Cardiac atrium fibroblast (primary cell): ENCODE results near the gene STON2. TPM values are rescaled to one million over a fixed set of nuclear protein-coding genes. Genes with fewer than 3 reads are reported as not detected.

Experiments used
- total RNA-seq: library from RNA; depleted of rRNA; stranded (reverse); fragments of >200 nt; gene quantifications from 2 replicates; pipeline ENCODE4 v1.2.3, GENCODE V29; 2015

STON2 gene, protein sequence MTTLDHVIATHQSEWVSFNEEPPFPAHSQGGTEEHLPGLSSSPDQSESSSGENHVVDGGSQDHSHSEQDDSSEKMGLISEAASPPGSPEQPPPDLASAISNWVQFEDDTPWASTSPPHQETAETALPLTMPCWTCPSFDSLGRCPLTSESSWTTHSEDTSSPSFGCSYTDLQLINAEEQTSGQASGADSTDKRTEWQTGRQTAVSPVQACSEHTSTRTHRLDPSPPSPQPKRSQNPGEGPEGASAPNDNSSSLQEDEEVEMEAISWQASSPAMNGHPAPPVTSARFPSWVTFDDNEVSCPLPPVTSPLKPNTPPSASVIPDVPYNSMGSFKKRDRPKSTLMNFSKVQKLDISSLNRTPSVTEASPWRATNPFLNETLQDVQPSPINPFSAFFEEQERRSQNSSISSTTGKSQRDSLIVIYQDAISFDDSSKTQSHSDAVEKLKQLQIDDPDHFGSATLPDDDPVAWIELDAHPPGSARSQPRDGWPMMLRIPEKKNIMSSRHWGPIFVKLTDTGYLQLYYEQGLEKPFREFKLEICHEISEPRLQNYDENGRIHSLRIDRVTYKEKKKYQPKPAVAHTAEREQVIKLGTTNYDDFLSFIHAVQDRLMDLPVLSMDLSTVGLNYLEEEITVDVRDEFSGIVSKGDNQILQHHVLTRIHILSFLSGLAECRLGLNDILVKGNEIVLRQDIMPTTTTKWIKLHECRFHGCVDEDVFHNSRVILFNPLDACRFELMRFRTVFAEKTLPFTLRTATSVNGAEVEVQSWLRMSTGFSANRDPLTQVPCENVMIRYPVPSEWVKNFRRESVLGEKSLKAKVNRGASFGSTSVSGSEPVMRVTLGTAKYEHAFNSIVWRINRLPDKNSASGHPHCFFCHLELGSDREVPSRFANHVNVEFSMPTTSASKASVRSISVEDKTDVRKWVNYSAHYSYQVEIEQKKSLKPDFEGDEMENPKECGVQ
- 0.16 TPM in 1 of 2 replicates, not detected in the other for total RNA-seq

DNA sequence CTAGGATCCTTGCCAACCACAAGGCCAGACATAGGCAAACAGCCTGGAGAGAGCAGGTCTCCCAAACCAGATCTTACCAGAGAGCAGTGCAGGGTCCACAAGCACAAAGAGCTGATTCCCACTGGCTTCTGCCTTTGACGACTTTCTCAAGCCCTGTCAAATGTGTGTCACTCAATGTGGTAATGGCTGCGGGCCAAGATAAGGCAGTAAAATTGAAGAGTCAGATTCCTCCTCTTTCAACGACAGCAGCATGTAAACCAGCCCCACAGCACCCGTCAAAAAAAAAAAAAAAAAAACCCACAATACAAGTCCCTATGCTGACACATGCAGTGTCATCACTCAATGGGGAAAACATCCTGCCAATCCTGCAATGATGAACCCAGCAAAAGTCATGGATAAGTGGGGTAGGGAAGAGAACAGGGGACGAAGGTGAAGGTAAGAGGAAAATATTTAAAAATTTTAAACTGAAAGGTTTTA lies at the start of gene STON2:
TSS of gene STON2 (minus strand) at position 123 of the 477 bp plus-strand sequence. CDS start 1,942 bp downstream, outside the sequence.

DNA sequence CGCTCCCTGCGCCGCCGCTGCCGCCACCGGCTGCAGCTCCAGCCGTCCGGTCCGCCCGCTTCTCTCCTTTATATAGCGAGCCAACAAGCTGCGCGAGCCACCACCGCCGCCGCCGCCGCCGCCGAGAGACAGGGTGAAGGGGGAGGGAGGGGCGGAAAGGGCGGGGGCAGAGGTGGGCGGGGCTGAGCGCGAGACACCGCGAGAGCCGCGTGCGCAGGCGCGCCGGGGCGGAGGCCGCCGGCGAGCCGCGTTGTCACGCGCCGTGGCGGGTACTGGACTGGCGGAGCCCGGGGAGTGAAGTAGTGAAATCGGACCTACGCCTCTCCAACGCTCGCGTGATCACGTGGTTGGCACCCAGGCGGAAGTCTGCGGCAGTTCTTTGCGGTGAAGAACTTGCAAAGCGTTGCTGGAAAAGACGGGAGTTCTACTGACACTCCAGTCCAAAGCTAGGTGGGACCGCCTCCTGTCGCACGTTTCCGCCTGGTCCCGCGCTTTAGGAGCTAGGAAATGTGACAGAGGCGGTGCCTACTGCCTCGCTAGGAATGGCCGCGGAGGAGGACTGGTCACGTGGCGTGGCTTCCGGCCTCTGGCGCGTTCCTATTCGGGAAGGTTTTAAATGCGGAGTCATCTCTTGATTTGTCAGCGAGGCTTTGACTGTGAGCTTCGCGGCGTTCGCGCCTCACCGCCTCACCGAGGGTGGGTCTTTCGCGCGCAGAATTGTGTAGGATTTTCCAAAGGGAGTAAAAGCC lies 179.1 kb downstream of the STON2 start, which contains the start of gene GTF2A1:
TSS of gene GTF2A1 (minus strand) at position 130 of the 749 bp plus-strand sequence. CDS start 441 bp downstream, outside the sequence.

Other genes starting within 250 kb of the STON2 start
- 15.2 and 17.7 TPM in 2 replicates for gene GTF2A1, start 179.4 kb downstream of the STON2 start, total RNA-seq
- 61.1 and 61.2 TPM in 2 replicates for gene SEL1L, start 133.5 kb upstream of the STON2 start, total RNA-seq